Esophagus squamous epithelium (tissue), 4 donors: ENCODE data around the gene CLTCL1.

ENCODE experiments used
- POLR2A ChIP-seq, 4 donors: fragments of 450-650 bp; IDR thresholded peaks; one replicate each; pipeline ENCODE4 v1.6.1; 2017; ENCODE audit warnings: antibody characterized with exemption in 4 of 4, mild to moderate bottlenecking in 4 of 4, moderate library complexity in 3 of 4
- TF ChIP-seq, protein P1 (sequence below), 6 experiments: fragments of 450-650 bp in 4 of 6; fragments of 200-600 bp in 2 of 6; sonication (generic) in 2 of 6; IDR thresholded peaks; one replicate each; pipeline ENCODE4 v1.5.1; 2016 to 2019; ENCODE audit warnings: antibody characterized with exemption in 6 of 6, mild to moderate bottlenecking in 4 of 6, moderate library complexity in 4 of 6

DNA sequence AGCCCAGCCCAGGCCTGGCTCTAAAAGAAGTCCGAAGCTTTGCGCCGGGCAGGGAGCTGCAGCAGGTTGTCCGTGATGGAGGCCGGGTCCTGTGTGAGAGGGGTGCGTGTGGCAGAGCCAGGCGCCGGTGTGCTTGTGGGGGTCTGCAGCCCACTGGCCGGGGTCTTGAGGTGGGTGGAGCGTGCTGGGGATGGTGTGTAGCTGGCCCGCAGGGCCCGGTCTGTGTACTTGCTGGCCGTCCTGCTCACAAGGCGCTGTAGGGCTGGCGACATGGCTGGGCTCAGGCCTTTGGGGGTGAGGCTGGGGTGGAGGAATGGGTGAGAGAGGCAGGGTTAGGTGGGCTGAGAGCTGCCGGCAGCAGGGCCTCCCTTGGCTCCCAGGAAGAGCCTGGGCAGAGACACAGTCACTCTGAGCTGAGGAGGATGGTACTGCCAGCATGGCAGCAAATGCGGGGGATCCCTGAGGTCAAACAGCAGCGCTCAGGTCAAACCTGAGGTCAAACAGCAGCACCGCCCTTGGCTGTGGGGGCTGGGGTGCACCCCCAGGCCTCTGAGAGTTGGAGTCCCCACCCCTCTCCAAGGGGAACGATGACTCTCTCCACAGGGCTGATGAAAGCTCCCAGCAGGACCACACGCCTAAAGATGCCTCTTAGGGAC, 157.2 kb downstream of the CLTCL1 start:
- no peak for TF ChIP-seq POLR2A (IDR thresholded peaks at IDR 0.05)
- TF ChIP-seq, protein P1, sequence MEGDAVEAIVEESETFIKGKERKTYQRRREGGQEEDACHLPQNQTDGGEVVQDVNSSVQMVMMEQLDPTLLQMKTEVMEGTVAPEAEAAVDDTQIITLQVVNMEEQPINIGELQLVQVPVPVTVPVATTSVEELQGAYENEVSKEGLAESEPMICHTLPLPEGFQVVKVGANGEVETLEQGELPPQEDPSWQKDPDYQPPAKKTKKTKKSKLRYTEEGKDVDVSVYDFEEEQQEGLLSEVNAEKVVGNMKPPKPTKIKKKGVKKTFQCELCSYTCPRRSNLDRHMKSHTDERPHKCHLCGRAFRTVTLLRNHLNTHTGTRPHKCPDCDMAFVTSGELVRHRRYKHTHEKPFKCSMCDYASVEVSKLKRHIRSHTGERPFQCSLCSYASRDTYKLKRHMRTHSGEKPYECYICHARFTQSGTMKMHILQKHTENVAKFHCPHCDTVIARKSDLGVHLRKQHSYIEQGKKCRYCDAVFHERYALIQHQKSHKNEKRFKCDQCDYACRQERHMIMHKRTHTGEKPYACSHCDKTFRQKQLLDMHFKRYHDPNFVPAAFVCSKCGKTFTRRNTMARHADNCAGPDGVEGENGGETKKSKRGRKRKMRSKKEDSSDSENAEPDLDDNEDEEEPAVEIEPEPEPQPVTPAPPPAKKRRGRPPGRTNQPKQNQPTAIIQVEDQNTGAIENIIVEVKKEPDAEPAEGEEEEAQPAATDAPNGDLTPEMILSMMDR (IDR thresholded peaks at IDR 0.05): no peak
